HUES6 (cell line): ENCODE results near the gene TSC22D4.

Experiments
- H3K27ac ChIP-seq: 2 replicates; pipeline ENCODE4 v1.7.0; 2013; ENCODE audit warnings: low read depth, mild to moderate bottlenecking, low read length, inconsistent platforms
- H3K27me3 ChIP-seq: 2 replicates; pipeline ENCODE4 v1.6.1; 2013; ENCODE audit warnings: low read length; ENCODE audit not compliant: control insufficient read depth, insufficient read depth
- H3K36me3 ChIP-seq: 2 replicates; pipeline ENCODE4 v1.6.1; 2013; ENCODE audit warnings: low read length; ENCODE audit not compliant: control insufficient read depth, insufficient read depth
- H3K4me1 ChIP-seq: 2 replicates; pipeline ENCODE4 v1.6.1; 2013; ENCODE audit warnings: low read length; ENCODE audit not compliant: control insufficient read depth, insufficient read depth
- H3K4me3 ChIP-seq: 2 replicates; pipeline ENCODE4 v1.5.1; 2013; ENCODE audit warnings: low read depth, low read length
- H3K9ac ChIP-seq: one replicate; pipeline ENCODE4 v1.6.1; 2013; ENCODE audit warnings: mild to moderate bottlenecking, low read length
- H3K9me3 ChIP-seq: 2 replicates; pipeline ENCODE4 v1.6.1; 2013; ENCODE audit warnings: low read depth, low read length; ENCODE audit not compliant: control insufficient read depth, insufficient read depth

TSC22D4 gene

GRCh38 chr7:100425347-100425746, 53.7 kb downstream of the TSC22D4 start:
- Histone ChIP-seq H3K27ac (no peak overlapping the region), H3K4me1 (no peaks in the 10 kb centered on the region), H3K4me3 (no peak overlapping the region), H3K9me3 (no peaks in the 10 kb centered on the region), H3K27me3 (peaks cover 5% of the 10 kb centered on the region; the same call in 1 of the 2 replicates), H3K9ac (no peak overlapping the region), H3K36me3 (no peaks in the 10 kb centered on the region)

- no peak overlapping the region for H3K27ac ChIP-seq
- H3K4me3 ChIP-seq: no peak overlapping the region
- no peaks in the 10 kb centered on the region for H3K4me1 ChIP-seq
- peaks cover 5% of the 10 kb centered on the region; the same call in 1 of the 2 replicates for H3K27me3 ChIP-seq
- no peaks in the 10 kb centered on the region for H3K9me3 ChIP-seq
- no peaks in the 10 kb centered on the region for H3K36me3 ChIP-seq
- no peak overlapping the region for H3K9ac ChIP-seq
Observed at GRCh38 chr7:100423315-100423714, 55.7 kb downstream of the TSC22D4 start.

- no peak overlapping the region for H3K9ac ChIP-seq
- no peaks in the 10 kb centered on the region for H3K27me3 ChIP-seq
- no peaks in the 10 kb centered on the region for H3K9me3 ChIP-seq
- no peak overlapping the region for H3K4me3 ChIP-seq
- H3K36me3 ChIP-seq: no peaks in the 10 kb centered on the region
- no peaks in the 10 kb centered on the region for H3K4me1 ChIP-seq
- no peak overlapping the region for H3K27ac ChIP-seq
Observed at GRCh38 chr7:100419660-100420226, 59.3 kb downstream of the TSC22D4 start.

- no peaks in the 10 kb centered on the region for H3K9me3 ChIP-seq
- no peaks in the 10 kb centered on the region for H3K27me3 ChIP-seq
- H3K27ac ChIP-seq: no peak overlapping the region
- no peak overlapping the region for H3K4me3 ChIP-seq
- H3K9ac ChIP-seq: no peak overlapping the region
- no peaks in the 10 kb centered on the region for H3K36me3 ChIP-seq
- H3K4me1 ChIP-seq: no peaks in the 10 kb centered on the region
Observed at GRCh38 chr7:100418930-100419659, 59.9 kb downstream of the TSC22D4 start.
